Activated naive CD8-positive, alpha-beta T cell treated with anti-CD3 and anti-CD28 coated beads, Interleukin-2, amount 50 U/mL, for 24 hours (primary cell): ENCODE results near the gene UVRAG.

Source experiments
- ATAC-seq: fragments of 150-1000 bp; cut with Tn5 transposase; one replicate; pipeline ENCODE4 v1.10.0; 2021
- DNase-seq: peaks from one replicate; pipeline ENCODE4 v3.0.0; 2021
- H3K27ac Mint-ChIP-seq: one replicate; pipeline ENCODE4 v1.8.0; 2021; ENCODE audit warnings: mild to moderate bottlenecking, mixed read lengths
- H3K27me3 Mint-ChIP-seq: one replicate; pipeline ENCODE4 v1.8.0; 2021; ENCODE audit warnings: mixed read lengths
- H3K36me3 Mint-ChIP-seq: one replicate; pipeline ENCODE4 v1.8.0; 2021; ENCODE audit warnings: low read depth, mixed read lengths
- H3K4me1 Mint-ChIP-seq: one replicate; pipeline ENCODE4 v1.8.0; 2021; ENCODE audit warnings: mixed read lengths
- H3K4me3 Mint-ChIP-seq: one replicate; pipeline ENCODE4 v1.8.0; 2021; ENCODE audit warnings: mild to moderate bottlenecking, moderate library complexity, mixed read lengths
- H3K9me3 Mint-ChIP-seq: one replicate; pipeline ENCODE4 v1.8.0; 2021; ENCODE audit warnings: mixed read lengths

UVRAG gene

DNA sequence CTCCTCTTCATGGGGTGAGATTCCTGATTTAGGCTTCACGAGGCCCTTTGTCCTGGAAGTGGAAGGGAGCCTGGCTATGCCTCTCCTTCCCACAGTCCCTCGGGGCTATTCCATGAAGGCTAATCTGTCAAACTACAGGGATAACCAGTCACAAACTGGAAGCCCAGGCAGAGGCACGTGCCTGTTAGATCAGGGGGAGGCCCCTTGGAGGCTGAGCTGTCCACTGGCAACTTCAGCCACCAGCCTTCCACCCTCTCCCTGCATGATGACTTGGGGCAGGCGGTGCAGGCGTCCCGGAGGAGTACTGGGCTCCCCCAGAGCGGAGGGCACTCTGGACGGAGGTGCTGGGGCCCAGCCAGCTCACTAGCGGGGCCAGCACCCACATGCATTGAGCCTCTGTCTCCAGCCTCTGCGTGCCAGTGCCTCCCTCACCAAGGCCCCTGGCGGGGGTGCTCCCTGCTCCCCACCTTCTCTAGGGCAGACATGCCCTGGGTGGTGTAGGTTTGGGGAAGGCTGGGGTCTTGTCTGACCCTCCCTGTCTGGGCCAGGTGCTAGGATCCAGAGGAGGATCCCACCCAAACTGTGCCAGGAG lies 348.4 kb downstream of the UVRAG start:
- no peaks in the 10 kb centered on the region for H3K4me1 Mint-ChIP-seq
- H3K27ac Mint-ChIP-seq: no peak overlapping the region
- no peaks in the 10 kb centered on the region for H3K9me3 Mint-ChIP-seq
- DNase-seq (no peak), ATAC-seq (no peak)
- no peak overlapping the region for H3K4me3 Mint-ChIP-seq
- peaks cover 1% of the 10 kb centered on the region for H3K27me3 Mint-ChIP-seq
- H3K36me3 Mint-ChIP-seq: no peaks in the 10 kb centered on the region

DNA sequence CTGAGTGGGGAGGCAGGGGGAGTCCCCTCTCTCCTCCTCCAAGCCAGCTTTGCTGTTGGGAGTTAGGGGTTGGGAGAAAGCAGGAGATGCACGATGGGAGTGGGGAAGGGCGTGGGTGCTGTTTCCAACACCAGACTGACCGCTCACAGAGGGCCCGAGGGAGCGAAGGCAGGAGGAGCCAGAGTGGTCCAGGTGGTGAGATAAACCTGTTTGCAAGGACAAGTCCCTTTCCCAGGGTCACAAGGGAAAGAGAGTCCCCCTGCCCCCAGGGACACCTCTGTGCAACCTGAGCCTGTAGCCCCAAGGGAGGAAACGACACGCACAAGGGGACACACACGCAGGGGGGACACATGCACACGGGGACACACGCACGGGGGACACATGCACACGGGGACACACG lies 349.1 kb downstream of the UVRAG start:
- H3K27me3 Mint-ChIP-seq: peaks cover 1% of the 10 kb centered on the region
- no peak overlapping the region for H3K27ac Mint-ChIP-seq
- no peaks in the 10 kb centered on the region for H3K9me3 Mint-ChIP-seq
- no peaks in the 10 kb centered on the region for H3K36me3 Mint-ChIP-seq
- no peak overlapping the region for H3K4me3 Mint-ChIP-seq
- no peaks in the 10 kb centered on the region for H3K4me1 Mint-ChIP-seq
- ATAC-seq (no peak), DNase-seq (no peak)

DNA sequence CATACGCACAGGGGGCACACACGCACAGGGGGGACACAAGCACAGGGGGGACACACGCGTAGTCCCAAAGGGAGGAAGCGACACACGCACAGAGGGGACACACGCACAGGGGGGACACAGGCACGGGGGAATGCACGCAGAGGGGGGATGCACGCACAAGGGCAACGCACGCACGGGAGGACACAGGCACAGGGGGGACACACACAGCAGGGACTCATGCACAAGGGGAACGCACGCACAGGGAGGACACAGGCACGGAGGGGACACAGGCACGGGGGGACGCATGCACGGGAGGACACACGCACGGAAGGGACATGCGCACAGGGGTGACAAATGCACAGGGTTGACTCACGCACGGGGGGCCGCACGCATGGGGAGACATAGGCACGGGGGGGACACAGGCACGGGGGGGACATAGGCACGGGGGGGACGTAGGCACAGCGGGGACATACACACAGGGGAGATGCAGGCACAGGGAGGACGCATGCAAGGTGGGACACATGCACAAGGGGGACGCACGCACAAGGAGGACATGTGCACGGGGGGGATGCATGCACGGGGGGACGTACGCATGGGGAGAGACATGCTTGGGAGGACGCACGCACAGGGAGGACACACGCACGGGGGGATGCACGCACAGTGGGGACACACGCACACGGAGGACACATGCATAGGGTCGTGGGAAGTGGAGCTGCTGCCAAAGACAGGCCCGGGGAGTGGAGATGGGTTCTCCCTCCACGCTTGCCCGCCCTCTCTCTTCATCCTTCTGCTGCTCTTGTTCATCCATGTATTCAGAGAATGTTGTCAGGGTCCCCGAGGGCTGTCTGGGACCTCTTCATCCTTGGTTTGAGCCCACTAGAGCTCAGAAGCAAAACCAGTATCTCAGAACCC lies 350.1 kb downstream of the UVRAG start:
- no peaks in the 10 kb centered on the region for H3K27me3 Mint-ChIP-seq
- H3K9me3 Mint-ChIP-seq: no peaks in the 10 kb centered on the region
- no peaks in the 10 kb centered on the region for H3K4me1 Mint-ChIP-seq
- no peaks in the 10 kb centered on the region for H3K36me3 Mint-ChIP-seq
- no peak overlapping the region for H3K27ac Mint-ChIP-seq
- no peak for ATAC-seq
- no peak for DNase-seq
- no peak overlapping the region for H3K4me3 Mint-ChIP-seq

DNA sequence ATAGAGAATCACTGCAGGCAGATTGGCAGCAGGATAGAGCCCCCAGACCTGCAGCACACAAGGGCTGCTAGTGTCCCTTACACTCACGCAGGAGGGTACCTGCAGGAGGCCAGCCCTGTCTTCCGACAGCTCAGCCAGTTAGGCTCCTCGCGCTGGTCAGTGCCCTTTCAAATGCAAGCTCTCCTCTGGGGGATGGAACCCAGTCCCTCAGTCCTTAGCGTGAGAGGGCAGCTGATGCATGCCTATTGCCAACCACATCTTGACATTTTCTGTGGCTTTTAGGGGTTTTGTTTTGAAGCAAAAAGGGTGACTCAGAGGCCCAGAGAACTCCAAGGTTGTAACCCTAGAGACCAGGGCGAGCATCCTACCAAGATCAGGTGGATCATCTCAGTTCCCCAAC lies 351.3 kb downstream of the UVRAG start:
- H3K36me3 Mint-ChIP-seq: no peaks in the 10 kb centered on the region
- ATAC-seq (peak; percentile 91), DNase-seq (peak; percentile 21)
- H3K4me3 Mint-ChIP-seq: no peak overlapping the region
- H3K9me3 Mint-ChIP-seq: no peaks in the 10 kb centered on the region
- H3K4me1 Mint-ChIP-seq: no peaks in the 10 kb centered on the region
- H3K27ac Mint-ChIP-seq: no peak overlapping the region
- no peaks in the 10 kb centered on the region for H3K27me3 Mint-ChIP-seq

DNA sequence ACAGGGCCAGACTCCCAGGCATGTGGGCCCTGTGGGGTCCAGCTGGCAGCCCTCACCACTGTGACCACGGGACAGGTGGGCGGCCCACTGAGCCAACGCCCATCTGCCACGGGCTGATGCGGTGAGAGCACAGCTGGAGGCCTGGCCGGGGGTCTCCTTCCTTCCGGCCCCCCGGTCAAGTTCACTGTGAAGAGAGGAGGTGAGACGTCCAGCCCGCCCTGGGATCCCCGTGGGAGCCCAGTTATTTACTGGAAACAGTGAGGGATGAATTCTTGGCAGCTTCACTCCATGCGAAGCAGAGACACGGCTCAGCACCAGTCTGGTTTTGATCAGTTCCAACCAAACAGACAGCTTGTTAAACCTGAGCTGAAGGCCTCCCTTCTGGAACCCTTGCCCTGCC lies 352.6 kb downstream of the UVRAG start:
- Mint-ChIP-seq H3K9me3 (no peaks in the 10 kb centered on the region), H3K27ac (no peak overlapping the region), H3K4me1 (no peaks in the 10 kb centered on the region), H3K36me3 (no peaks in the 10 kb centered on the region), H3K4me3 (no peak overlapping the region), H3K27me3 (peaks cover 2% of the 10 kb centered on the region)
- no peak for DNase-seq
- no peak for ATAC-seq

DNA sequence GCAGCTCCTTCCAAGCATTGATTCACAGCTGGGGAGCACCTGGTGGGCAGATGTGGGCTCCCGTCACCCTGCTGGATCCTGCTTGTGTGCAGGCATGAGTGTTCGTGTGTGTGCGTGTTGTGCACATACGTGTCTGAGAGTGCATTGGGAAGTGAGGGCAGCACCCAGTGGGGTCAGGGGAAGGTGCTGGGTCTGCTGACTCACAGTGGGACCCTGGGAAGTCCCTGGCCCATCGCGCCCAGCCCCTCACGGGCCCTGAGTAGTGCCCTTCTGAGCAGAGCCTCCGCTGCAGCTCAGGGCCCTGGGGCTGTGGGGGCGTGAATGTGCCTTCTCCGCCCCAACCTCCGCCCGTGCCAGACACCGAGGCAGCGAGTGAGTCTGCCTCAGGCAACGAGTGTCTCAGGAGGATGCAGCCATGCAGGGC lies 354.5 kb downstream of the UVRAG start:
- Mint-ChIP-seq H3K36me3 (no peaks in the 10 kb centered on the region), H3K4me3 (no peak overlapping the region), H3K4me1 (no peaks in the 10 kb centered on the region), H3K9me3 (no peaks in the 10 kb centered on the region), H3K27ac (no peak overlapping the region), H3K27me3 (peaks cover 2% of the 10 kb centered on the region)
- DNase-seq (no peak), ATAC-seq (peak; percentile 4)

DNA sequence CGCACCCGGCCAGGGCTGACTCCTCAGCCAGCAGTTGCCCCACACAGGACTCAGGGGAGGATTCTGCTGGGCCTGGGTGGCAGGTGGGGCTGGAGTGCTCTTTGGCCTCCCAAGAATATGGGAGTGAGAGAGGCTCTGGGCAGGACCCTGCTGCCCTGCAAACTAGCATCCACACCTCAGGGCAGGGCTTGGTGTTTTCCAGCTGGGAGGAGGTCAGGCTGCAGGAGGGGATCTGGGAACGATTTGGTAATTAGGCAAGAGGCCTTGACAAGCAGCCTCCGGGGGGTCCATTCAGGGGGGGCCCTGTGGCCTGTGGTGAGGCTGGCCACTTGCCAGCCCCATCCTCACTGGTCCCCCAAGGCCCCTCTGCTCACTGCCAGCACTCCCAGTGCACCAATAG lies 355.5 kb downstream of the UVRAG start:
- no peak for ATAC-seq
- H3K9me3 Mint-ChIP-seq: no peaks in the 10 kb centered on the region
- H3K4me3 Mint-ChIP-seq: no peak overlapping the region
- no peak overlapping the region for H3K27ac Mint-ChIP-seq
- no peaks in the 10 kb centered on the region for H3K36me3 Mint-ChIP-seq
- DNase-seq: no peak
- peaks cover 2% of the 10 kb centered on the region for H3K27me3 Mint-ChIP-seq
- no peaks in the 10 kb centered on the region for H3K4me1 Mint-ChIP-seq

DNA sequence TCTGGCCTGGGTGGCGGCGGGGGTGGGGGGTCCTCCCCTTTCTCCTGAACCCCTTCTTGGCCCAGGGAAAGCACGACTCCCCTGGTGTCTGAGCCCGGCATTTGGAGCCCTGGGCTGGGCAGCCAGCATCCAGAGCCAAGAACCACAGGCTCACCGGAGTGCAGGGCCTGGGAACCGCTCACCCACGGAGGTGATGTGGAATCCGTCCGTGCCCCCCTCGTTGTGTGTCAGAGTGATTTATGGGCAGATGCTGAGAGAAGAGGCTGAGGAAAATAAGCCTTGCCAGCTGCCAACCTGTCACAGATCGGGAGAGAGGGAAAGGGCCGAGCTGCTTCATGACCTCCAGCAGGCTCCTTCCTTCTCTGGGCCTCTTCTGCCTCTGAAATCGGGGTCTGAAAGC lies 357.6 kb downstream of the UVRAG start:
- Mint-ChIP-seq H3K4me1 (no peaks in the 10 kb centered on the region), H3K27me3 (peaks cover 2% of the 10 kb centered on the region), H3K4me3 (no peak overlapping the region), H3K9me3 (no peaks in the 10 kb centered on the region), H3K27ac (no peak overlapping the region), H3K36me3 (no peaks in the 10 kb centered on the region)
- ATAC-seq (no peak), DNase-seq (no peak)

DNA sequence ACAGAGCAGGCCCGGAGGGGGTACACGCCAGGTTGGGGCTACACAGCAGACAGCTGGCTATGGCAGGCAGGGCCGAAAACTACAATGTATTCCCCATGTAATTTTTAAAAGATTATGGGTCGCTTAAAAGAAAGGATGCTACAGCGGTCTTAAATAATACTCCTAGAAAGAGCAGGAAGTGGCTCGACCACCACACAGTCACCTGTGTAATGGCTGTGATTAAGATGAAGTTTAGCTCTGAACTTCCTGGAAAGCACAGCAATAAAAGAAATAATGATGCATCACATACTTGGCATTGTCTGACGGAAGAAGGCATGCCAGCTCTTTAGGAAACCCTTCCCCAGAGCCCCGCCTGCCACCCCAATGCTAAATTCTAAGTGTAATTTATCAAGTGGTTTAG lies 358.7 kb downstream of the UVRAG start:
- Mint-ChIP-seq H3K4me3 (no peak overlapping the region), H3K36me3 (no peaks in the 10 kb centered on the region)

DNA sequence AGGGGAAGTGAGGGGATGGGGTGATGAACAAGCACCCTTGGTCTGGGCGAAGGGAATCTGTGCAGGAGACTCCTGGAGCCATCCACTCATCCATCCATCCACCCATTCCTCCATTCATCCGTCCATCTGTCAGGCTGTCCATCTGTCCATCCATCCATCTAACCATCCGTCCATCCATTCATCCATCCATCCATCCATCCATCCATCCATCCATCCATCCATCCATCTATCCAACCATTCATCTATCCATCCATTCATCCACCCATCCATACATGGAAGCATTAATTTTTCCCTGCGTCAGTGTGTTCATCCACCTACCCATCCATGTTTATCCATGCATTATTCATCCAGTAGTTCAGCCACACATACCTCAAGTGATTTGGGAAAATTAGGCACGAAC lies 359.3 kb downstream of the UVRAG start:
- Mint-ChIP-seq H3K36me3 (no peaks in the 10 kb centered on the region), H3K9me3 (no peaks in the 10 kb centered on the region), H3K27me3 (peaks cover 2% of the 10 kb centered on the region), H3K4me3 (no peak overlapping the region), H3K27ac (no peak overlapping the region), H3K4me1 (no peaks in the 10 kb centered on the region)
- DNase-seq (no peak), ATAC-seq (no peak)

More for the DNA sequence above, 358.7 kb downstream of the UVRAG start:
- Mint-ChIP-seq H3K9me3 (no peaks in the 10 kb centered on the region), H3K27me3 (peaks cover 2% of the 10 kb centered on the region), H3K27ac (no peak overlapping the region), H3K4me1 (no peaks in the 10 kb centered on the region)
- ATAC-seq (no peak), DNase-seq (no peak)

DNA sequence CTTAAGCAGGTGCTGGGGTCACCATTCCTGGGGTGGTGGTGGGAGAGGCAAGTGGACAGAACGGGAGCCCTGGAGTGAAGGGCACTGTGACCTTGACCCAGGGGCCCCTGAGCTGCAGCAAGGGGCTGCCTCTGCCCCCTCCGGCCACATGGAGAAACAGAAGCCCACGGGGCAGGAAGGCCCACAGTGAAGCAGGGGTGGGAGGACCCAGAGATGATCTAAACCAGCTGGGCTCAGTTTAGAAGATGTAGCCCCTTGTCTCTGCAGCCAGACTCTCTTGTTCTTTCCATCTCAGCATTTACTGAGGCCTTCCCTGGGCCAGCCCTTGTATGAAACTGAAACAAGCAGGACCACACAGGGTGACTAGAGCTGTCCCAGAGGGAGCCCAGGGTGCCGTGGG lies 360.8 kb downstream of the UVRAG start:
- Mint-ChIP-seq H3K27ac (no peak overlapping the region), H3K4me1 (no peaks in the 10 kb centered on the region), H3K36me3 (no peaks in the 10 kb centered on the region), H3K4me3 (no peak overlapping the region), H3K27me3 (peaks cover 2% of the 10 kb centered on the region), H3K9me3 (no peaks in the 10 kb centered on the region)
- ATAC-seq (no peak), DNase-seq (no peak)

DNA sequence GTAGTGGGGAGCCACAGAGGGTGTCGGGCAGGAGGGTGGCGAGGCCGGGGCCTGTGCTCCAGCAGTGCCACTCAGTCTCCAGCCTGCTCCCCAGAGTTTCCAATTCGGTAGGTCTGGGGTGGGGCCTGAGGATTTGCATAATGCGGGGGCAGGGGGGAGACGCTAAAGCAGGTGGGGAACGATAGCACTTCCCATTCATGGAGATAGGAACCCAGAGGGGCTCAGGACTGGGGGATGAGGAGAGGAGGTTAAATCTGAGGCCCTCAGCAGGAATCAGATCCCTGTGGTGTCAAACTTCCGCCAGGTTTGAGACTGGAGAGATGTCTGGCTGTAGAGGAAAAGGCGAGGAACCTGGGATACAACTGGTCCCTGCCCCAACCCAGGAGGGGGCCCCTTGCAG lies 361.5 kb downstream of the UVRAG start:
- Mint-ChIP-seq H3K36me3 (no peaks in the 10 kb centered on the region), H3K4me1 (no peaks in the 10 kb centered on the region), H3K27me3 (peaks cover 2% of the 10 kb centered on the region), H3K9me3 (no peaks in the 10 kb centered on the region), H3K27ac (no peak overlapping the region), H3K4me3 (no peak overlapping the region)
- DNase-seq: no peak
- no peak for ATAC-seq

DNA sequence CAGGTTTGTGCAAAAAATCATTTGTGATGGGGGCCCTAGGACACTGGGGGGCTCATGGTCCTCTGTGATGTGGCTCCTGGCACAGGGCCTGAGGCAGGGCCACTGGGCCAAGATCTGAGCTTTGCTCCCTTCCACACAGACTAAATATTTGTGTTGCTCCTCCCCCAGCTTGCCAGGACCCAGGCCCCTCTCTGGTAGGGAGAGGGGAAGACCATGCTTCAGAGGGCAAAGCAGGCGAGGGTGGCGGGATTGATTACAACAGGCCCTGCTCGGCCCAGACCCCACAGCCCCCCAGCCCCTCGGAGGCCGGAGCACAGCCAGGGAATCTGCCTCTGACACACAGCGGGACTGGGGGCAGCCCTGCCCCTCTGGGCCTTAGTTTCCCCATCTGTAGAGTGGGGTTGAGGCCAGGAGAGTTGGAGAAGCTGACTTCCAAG lies 362.3 kb downstream of the UVRAG start:
- H3K27me3 Mint-ChIP-seq: no peaks in the 10 kb centered on the region
- no peaks in the 10 kb centered on the region for H3K9me3 Mint-ChIP-seq
- DNase-seq (no peak), ATAC-seq (no peak)
- H3K4me3 Mint-ChIP-seq: no peak overlapping the region
- no peaks in the 10 kb centered on the region for H3K4me1 Mint-ChIP-seq
- H3K36me3 Mint-ChIP-seq: no peaks in the 10 kb centered on the region
- no peak overlapping the region for H3K27ac Mint-ChIP-seq

DNA sequence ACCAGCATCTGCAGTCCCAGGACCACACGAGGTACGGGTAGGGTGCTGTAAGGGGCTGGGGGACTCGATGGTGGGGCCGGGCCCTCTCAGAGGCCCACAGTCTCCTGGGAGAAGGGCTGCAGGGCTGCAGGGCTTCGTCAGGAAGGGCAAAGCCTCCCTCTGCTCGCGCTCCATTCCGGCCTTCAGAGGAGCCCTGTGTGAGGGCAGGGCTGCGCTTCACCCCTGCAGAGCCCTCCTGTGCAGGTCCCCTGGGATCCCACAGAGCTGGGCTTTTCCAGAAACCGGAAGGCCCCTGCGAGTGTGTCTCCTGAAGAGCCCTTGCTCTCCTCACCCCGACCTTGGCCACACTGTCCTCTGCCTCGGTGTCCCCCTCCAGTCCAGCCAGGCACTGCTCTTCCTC lies 364.1 kb downstream of the UVRAG start:
- DNase-seq (no peak), ATAC-seq (no peak)
- H3K9me3 Mint-ChIP-seq: no peaks in the 10 kb centered on the region
- H3K27ac Mint-ChIP-seq: no peak overlapping the region
- H3K4me1 Mint-ChIP-seq: no peaks in the 10 kb centered on the region
- no peaks in the 10 kb centered on the region for H3K36me3 Mint-ChIP-seq
- H3K4me3 Mint-ChIP-seq: no peak overlapping the region
- peaks cover under 1% of the 10 kb centered on the region for H3K27me3 Mint-ChIP-seq

DNA sequence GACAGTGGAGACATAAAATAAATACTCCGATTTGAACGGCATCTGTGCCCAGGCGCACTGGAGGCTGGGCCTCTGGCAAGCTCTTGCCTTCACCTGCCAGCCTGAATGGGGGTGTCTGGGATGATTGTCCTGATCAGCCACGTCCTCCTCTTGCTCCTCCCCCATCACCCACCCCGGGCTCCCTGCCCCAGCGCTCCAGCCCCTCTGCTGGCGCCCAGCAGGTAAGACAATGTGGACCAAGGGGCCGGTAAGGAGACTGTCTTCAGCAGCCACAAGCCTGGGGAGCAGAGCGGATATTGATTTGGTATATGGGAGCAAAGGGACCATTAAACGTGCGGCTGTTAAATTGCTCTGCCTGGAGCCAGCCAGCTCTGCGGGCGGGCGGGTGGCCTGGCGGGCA lies 366.4 kb downstream of the UVRAG start:
- Mint-ChIP-seq H3K9me3 (no peaks in the 10 kb centered on the region), H3K36me3 (no peaks in the 10 kb centered on the region), H3K4me3 (no peak overlapping the region), H3K27me3 (peaks cover 2% of the 10 kb centered on the region), H3K4me1 (no peaks in the 10 kb centered on the region), H3K27ac (no peak overlapping the region)
- ATAC-seq (no peak), DNase-seq (no peak)
